WI38 (cell line): ENCODE measurements around the gene CEMIP.

Experiments used
- H3K4me3 ChIP-seq: 2 replicates; pipeline ENCODE4 v1.5.1; 2011; ENCODE audit warnings: low read depth, mild to moderate bottlenecking, control low read depth, low read length
- TF ChIP-seq, protein P1 (sequence below): IDR thresholded peaks from 2 replicates; pipeline ENCODE4 v1.5.1; 2012; ENCODE audit warnings: low read depth, mild to moderate bottlenecking, control low read depth, low read length

CEMIP gene

DNA sequence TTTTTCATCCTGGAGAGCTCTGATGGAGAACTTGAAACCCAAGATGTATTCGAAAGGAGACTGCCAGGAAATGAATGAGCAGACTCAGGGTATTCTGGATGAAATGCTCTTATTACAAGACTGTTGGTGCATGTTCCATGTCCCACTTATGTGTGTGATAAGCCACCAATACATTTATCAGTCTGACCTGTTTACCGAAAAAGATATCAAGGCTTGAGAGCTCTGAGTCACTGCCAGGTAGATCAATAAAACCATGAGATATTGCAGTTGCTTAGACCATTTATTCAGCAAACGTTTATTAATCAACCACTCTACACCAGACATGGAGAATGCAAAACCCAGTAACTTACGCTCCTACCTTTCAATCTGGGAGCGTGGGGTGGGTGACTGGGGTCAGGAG is 17.2 kb downstream of the CEMIP start:
- TF ChIP-seq, protein P1, sequence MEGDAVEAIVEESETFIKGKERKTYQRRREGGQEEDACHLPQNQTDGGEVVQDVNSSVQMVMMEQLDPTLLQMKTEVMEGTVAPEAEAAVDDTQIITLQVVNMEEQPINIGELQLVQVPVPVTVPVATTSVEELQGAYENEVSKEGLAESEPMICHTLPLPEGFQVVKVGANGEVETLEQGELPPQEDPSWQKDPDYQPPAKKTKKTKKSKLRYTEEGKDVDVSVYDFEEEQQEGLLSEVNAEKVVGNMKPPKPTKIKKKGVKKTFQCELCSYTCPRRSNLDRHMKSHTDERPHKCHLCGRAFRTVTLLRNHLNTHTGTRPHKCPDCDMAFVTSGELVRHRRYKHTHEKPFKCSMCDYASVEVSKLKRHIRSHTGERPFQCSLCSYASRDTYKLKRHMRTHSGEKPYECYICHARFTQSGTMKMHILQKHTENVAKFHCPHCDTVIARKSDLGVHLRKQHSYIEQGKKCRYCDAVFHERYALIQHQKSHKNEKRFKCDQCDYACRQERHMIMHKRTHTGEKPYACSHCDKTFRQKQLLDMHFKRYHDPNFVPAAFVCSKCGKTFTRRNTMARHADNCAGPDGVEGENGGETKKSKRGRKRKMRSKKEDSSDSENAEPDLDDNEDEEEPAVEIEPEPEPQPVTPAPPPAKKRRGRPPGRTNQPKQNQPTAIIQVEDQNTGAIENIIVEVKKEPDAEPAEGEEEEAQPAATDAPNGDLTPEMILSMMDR = no peak

DNA sequence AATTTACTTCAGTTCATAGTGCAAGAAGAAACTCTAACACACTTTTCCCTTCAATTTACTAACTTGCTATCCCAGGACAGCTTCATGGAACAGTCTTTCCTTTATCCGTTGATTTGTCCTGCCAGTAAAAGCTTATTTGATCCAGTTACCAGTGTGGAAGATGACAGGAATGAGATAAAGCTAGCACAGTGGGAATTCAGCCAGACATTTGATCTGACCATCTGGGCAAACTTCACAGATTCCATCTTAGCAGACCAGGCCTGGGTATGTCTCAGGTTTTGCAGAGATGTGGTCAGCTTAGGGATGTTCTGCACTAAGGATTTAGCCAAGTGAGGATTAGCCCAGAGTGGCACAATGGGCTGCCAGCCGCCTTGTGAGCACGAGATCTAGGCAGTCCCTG is 19.7 kb downstream of the CEMIP start:
- TF ChIP-seq, protein P1 = no peak

More for the DNA sequence above, 17.2 kb downstream of the CEMIP start:
- no peak overlapping the region for H3K4me3 ChIP-seq

DNA sequence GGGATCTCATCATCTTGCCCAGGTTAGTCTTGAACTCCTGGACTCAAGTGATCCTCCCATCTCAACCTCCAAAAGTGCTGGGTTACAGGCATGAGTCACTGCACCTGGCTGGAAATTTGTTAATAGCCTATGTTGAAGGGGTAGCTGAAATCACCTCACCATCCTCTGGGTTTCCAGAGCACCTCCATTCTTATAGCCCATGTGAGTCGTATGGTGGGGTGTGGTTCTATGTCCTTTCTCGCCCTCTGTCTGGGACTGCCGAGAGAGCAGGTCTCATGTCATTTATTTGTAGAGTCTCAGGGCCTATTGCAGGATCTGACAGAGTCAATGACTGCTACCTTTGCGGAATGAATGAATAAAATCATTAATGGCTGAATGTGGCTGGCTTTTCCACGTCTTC is 20.9 kb downstream of the CEMIP start:
- no peak overlapping the region for H3K4me3 ChIP-seq
- TF ChIP-seq, protein P1 = no peak

More for the DNA sequence above, 19.7 kb downstream of the CEMIP start:
- H3K4me3 ChIP-seq = no peak overlapping the region

GRCh38 chr15:80801891-80802680 is 22.9 kb downstream of the CEMIP start:
- TF ChIP-seq, protein P1 = no peak
- no peak overlapping the region for H3K4me3 ChIP-seq

DNA sequence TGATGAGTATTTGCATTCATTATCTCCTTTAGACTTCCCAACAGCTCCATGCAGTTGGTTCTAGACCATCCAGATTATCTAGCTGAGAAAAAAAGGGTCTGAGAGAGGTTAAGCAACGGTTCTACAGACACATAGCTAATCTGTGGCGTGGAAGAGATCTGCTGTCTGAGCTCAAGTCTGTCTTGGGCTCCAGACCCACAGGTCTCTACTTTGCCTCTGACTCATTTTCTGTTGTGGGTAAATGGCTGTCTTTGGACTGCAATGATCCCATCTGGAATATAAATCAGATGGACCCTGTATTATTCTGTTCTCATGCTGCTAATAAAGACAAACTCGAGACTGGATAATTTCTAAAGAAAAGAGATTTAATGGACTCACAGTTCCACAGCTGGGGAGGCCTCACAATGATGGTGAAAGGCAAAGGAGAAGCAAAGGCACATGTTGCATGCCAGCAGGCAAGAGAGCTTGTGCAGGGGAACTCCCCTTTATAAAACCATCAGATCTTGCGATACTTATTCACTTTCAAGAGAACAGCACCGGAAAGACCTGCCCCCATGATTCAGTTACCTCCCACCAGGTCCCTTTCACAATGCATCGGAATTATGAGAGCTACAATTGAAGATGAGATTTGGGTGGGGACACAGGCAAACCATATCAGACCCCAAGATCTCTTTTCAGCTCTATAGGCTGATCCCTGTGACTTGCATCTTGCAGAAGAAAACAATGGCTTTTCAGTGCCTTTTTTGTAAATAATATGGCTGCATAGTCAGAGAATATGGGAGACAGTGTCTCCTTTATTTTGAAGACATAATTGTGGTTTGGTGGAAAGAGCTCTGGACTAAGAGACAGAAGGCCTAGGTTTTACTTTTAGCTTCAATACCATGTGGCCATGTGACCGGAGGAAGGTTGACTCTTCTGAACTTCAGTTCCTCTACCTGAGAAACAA is 24.7 kb downstream of the CEMIP start:
- TF ChIP-seq, protein P1 = no peak
- no peak overlapping the region for H3K4me3 ChIP-seq

GRCh38 chr15:80804970-80805495 is 25.9 kb downstream of the CEMIP start:
- TF ChIP-seq, protein P1 = no peak
- H3K4me3 ChIP-seq = no peak overlapping the region
